ENCODE results near the gene DOP1A.

- TF ChIP-seq, protein P1, sequence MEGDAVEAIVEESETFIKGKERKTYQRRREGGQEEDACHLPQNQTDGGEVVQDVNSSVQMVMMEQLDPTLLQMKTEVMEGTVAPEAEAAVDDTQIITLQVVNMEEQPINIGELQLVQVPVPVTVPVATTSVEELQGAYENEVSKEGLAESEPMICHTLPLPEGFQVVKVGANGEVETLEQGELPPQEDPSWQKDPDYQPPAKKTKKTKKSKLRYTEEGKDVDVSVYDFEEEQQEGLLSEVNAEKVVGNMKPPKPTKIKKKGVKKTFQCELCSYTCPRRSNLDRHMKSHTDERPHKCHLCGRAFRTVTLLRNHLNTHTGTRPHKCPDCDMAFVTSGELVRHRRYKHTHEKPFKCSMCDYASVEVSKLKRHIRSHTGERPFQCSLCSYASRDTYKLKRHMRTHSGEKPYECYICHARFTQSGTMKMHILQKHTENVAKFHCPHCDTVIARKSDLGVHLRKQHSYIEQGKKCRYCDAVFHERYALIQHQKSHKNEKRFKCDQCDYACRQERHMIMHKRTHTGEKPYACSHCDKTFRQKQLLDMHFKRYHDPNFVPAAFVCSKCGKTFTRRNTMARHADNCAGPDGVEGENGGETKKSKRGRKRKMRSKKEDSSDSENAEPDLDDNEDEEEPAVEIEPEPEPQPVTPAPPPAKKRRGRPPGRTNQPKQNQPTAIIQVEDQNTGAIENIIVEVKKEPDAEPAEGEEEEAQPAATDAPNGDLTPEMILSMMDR (IDR thresholded peaks at IDR 0.05) = no peak
- TF ChIP-seq EP300 (IDR thresholded peaks at IDR 0.05) (no peak), POLR2A (IDR thresholded peaks at IDR 0.05) (no peak)
These were observed 86.5 kb downstream of the DOP1A start for GRCh38 chr6:83153883-83154521.

All from tibial nerve (tissue), 4 donors.